NCI-H1092 (cell line): ENCODE data around the gene MORN5.

ENCODE experiments used
- DNase-seq: peaks from one replicate; lab custom pipeline; 2025; lab: John Stamatoyannopoulos, UW

The MORN5 gene

DNA sequence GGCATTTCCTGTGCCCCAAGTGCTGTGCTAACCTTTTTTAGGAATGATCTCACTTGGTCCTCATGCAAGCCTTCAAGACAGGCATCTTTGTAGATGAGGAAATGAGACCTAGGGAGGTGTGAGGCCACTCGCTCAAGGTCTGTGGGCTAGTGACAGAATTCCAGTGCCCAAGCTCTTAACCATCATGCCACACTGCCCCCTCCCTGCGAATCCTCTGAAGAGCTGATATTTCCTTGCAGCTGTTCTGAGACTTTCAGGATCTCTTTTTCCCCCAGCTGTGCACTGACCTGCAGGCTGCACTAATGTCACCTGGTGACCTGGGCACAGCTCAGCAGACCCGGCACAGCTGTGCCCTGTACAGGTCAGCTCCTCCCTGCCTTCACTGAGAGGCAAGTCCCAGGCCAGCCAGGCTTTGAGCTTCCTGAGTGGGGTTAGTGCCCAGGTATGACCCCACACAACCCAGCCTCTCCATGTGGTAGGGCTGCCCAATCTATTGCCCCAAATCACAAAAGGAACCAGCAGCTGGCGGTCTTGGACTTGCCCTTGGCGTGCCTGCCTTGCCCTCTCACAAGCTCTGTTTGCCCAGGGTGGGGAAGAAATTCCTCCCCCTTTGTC, 32.7 kb downstream of the MORN5 start:
- no peak for DNase-seq

DNA sequence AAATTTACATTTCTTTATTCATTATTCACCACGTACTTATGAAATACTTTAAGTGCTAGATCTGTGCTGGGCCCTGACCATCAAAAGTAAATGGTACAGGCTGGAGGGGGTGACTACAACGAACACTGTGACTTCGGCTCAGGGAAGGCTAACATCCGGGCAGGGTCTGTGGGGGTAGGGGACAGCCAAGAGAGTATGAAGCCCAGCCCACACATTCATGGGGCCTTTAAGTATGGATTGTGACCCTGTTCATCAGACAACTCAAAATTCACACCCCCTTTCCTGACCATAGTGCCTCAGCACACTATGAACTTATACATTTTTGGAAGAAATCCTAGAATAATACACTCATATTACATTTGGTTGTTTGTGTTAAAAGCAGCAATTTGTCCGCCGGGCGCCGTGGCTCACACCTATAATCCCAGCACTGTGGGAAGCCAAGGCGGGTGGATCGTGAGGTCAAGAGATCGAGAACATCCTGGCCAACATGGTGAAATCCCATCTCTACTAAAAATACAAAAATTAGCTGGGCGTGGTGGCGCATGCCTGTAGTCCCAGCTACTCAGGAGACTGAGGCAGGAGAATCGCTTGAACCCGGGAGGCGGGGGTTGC, 33.3 kb downstream of the MORN5 start:
- no peak for DNase-seq

DNA sequence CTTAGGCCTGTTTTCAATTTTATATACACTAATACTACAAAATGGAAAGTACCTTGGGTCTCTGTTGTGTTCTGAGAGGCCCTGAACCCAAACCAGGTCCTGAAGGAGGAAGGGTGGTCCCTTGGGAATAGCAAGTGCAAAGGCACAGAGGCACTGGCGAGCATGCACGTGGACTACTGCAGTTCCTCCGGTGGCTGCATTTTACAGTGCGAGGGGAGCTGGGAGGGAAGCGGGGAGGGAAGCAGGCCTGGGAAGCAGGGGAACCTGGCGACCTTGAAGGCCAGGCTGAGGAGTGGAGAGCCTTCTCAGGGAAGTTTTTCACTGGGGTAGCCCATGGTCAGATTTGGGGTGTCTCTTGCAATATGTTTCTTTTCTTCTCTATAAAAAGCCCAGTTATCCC, 33.9 kb downstream of the MORN5 start:
- DNase-seq, result no peak

DNA sequence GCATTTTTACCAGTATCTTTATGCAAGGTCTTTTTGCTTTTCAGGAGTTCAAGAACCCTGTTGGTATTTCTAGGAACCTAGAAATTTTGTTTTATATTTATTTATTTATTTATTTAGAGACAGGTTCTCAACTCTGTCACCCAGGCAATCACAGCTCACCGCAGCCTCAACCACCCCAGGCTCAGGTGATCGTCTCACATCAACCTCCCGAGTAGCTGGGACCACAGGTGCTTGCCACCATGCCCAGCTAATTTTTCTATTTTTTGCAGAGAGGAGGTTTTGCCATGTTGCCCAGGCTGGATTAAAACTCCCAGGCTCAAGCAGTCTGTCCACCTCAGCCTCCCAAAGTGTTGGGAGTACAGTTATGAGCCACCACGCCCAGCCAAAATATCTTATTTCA, 36.2 kb downstream of the MORN5 start:
- DNase-seq, result no peak

DNA sequence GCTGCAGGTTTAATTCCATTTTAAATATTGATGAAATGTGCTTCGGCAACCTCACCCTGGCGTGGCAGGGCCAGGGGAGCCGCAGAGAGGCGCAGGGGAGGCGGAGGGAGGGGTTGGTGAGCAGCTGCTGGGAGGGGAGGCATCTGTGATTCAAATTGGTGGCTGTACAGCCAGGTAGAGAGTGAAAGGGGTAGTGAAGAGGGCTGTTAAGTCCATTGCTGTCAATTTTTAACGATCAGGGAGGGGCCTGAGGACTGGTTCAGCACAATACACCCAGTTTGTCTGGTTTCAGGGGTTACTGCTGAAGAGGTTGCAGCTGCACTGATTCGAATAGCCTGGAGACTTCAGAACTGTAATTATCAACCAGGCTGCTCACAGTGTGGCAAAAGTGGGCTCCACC, 37.7 kb downstream of the MORN5 start:
- DNase-seq, result peak; percentile 72

DNA sequence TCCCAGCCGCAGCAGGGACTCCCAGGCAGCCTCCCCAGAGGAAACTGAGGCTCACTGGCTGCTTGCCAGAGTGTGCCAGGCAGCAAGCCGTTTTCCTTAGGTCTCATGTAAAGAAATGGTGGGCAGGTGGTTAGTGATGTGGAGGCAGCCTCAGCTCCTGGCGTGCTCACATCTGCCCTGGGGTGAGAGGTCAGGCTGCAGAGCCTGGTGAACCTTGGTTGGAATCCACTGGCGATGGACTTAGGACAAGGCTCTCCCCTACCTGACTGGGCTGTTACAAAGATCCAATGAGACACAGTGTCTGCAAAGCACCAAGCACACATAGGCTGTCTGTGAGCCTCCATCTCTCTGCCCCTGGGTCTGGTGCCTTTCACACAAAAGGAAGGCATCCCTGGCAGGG, 38.2 kb downstream of the MORN5 start:
- DNase-seq, result no peak

DNA sequence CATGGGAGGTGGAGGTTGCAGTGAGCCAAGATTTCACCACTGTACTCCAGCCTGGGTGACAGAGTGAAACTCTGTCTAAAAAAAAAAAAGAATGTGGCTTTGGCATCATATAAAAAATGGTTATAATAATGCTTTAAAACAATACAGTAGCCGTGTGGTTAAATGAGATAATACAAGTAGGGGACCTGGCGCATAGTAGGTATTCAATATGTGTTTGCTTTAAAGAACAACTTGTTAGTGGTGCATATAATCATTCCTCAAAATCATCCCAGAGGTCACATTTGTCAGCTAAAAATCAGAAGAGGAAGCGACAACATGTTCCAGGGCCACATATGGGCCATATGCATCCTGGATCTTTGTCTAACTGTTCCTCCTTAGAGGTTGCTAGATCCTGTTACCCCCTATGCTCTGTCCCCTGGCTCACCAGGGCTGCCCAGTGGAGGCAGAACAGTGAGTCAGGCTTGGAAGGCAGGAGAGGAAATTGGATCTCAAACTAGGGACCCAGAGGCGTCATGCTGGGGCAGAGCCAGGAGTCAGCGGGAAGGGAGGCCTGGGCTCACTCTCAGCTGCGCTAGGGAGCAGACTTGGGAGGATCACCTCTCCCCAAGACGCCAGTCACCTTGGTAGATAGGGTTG, 41.4 kb downstream of the MORN5 start:
- no peak for DNase-seq

DNA sequence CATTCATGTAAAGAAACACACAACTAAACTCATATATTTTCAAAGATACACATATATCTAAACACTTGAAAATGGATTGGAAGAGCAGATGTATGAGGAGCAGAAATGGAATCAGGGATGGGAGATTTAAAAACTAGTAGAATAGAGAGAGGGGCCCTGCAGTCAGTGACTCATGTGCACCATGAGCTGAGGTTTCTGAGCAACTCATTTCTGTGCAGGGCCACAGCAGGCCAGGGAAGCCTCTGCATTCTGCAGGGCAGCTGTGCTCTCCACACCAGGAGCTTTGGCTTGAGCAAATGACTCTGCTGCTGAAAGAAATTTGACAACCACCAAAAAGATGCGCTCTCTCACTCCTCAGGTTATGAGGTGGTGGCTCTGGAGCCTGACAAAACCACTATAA, 41.9 kb downstream of the MORN5 start:
- no peak for DNase-seq

DNA sequence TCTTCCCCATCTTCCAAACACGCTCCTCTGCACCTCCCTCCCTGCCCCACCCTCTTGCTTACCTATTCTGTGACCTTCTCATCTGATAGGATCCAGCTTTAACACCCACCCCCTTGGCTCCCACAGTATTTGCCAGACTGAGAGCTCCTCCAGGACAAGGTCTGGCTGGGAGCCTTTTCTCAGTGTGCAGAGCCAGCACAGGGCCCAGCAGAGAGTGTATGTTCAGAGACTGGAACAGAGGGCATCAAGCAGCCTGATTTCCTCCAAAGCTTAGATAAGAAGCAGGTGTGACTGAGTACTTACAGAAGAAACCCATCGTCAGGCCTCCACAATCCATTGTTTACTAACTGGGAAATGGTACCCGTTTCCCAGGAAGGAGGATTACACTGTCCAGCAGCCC, 42.4 kb downstream of the MORN5 start:
- DNase-seq, result no peak

DNA sequence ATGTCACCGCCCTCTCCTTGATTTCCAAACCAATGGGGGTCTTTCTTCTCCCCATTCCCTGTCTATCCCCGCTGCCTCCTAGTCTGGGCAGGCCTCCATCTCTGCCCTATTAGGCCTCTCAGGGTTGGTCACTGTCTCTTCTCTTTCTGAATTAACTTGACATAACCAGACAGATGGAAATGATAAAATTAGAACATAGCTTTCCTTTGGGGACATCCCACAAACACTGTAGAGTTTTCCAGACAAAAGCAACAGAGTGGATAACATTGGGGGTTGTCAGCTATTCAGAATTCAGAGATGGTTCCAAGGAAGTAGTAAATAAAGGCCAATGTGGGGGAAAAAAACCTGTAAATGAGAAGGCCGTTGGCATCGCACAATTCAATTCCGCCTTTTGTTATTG, 44.3 kb downstream of the MORN5 start:
- DNase-seq, result no peak

DNA sequence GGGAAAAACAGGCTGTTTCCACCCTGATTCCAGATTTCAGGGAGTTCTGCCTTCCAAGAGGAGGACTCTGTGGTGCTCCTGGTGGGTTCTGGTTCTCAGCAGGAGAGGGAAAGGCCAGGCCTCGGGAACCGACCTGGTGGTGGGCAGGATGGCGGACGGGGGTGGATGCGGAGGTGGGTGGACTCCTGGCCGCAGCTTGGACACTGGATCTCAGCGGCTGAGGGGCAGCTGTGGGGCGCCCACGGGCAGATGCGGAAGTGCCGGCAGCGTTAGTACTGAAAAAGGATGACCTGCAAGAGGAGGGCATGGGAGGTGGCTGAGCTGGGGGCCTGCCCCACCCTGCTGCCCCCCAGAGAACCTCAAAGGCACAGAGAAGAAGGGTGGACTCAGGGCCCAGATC, 44.8 kb downstream of the MORN5 start:
- no peak for DNase-seq

DNA sequence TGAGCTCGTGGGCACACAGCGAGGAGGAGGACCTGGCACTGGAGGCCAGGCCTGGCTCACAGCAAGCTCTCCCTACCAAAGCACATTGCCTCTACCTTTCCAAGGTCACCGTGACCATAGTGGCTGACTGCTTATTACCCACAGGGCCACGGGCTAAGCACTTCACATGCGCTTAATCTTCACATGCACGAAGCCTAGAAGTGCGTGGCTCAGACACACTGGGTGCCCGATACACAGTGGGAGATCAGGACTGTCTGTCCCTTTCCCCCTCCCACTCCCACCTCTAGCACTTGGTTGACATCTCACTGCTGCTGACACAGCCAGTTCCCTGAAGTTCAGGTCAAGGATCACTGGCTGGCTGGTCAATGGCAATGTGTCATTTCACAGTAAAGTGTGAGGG, 45.5 kb downstream of the MORN5 start:
- no peak for DNase-seq

DNA sequence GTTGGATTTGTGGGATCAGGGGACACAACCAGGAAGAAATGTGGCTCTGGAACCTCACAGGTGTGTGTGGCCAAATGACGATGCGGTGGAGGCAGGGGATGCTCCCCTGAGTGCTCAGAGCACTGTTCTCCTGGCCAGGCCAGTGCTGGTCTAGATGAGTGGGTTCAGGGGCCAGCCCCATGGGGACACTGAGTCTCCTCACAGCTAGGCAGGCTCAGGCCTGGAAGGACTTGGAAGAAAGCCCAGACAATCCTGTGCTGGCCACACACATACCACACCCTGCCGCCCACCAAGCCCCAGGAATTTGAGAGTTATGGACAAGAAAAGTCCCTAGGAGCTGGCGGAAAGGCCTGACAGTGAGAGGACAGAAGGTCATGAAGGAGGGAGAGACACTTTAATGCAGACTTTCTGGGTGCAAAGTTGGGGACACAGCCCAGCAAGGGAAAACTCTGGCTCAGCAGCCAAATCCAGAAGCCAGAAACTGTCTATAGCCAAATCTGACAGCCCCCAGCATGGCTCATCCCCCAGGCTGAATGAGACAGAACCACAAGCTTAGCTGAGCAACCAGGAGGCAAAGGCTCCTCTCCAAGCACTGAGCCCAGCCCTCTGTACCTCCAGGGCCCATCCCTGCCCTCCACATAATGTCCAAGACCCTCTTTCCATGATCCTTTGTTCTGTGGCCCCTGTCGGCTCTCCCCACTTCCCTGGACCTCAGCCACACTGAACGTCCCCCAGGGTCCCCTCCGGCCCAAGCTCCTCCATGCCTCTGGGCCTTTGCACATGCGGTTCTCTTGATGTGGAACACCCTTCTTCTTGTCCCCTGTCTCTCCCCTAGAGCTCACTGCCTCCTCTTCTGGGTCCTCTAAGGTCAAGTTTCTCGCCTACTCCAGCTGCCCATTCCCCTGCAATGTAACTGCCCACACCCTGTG, 46.7 kb downstream of the MORN5 start:
- DNase-seq, result no peak

DNA sequence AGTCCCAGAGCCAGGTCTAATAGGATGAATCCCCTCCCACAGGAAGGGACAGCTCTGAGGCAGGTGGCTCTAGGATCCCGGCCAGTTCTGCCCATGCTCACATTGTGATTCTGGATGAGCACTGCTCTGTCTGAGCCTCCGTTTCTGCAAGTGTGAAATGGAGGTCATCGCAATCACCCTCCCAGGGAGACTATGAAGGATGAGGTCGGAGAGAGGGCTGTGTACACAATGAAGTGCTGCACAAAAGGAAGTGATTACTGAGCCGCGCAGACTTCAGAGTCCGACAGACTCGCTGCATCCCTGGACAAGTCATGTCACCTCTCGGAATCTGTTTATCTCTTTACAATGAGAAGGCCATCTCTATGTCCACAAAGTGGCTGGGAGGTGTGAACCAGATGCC, 47.4 kb downstream of the MORN5 start:
- no peak for DNase-seq

DNA sequence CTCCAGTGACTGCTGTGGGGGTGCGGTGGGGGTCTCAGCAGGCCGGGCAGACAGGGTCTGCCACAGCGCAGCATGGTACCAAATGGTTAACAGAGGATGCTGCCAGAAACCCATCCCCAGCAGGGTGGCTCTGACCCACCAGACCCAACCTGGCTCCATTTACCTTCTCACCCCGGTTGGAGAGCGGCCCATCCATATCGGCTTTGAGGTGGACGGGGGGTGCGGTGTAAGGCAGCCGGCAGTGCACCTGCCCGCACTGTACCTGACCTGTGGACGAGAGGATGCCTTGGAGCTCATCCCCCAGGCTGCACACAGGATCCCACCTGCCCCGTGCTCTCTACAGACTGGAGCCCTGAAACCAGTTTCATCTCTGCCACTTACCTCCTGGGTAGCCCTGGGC, 49.7 kb downstream of the MORN5 start:
- DNase-seq, result no peak

DNA sequence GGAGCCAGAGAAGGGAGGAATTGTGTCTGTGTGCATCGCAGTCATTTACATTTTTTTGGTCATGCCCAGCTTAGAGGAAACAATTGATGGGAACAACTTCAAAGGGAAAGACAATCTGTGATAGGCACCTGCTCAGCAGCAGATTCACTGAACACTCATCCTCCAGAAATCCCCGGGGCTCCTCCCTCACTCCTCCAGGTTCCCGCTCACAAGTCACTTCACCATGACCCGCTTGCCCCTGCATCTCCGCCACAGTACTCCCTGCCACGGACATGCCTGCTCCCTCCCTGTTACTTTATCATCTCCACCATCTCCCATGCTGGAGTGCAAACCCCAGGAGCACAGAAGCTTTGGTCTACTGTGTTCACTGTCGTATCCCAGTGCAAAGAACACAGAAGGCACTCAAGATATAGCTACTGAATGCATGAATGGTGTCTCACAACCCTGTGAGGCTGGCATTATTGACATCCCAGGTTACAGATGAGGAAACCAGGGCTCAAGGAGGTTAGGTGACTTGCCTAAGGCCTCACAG, 52.8 kb downstream of the MORN5 start:
- DNase-seq, result no peak

DNA sequence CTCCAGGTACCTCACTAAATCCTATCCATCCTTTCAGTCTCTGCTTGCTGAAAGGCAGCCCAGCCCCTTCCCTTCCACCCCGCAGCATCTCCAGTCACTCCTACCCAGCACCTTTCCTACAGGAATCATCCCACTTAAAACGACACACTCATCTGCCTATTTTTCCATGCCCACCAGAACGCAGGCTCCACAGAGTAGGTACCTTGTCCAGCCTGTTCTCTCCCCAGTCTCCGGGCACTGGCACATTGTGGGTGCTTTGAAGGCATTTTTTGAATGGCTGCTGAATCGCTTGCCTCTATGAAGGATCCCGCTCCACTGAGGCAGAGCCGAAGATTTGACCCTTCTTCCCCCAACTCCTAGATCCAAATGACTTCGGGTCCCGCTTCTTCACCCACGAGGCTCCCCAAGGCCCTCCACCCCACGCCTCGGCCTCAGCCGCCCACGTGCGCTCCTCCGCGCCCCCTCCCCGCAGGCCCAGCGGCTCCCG, 53.4 kb downstream of the MORN5 start:
- DNase-seq, result no peak

DNA sequence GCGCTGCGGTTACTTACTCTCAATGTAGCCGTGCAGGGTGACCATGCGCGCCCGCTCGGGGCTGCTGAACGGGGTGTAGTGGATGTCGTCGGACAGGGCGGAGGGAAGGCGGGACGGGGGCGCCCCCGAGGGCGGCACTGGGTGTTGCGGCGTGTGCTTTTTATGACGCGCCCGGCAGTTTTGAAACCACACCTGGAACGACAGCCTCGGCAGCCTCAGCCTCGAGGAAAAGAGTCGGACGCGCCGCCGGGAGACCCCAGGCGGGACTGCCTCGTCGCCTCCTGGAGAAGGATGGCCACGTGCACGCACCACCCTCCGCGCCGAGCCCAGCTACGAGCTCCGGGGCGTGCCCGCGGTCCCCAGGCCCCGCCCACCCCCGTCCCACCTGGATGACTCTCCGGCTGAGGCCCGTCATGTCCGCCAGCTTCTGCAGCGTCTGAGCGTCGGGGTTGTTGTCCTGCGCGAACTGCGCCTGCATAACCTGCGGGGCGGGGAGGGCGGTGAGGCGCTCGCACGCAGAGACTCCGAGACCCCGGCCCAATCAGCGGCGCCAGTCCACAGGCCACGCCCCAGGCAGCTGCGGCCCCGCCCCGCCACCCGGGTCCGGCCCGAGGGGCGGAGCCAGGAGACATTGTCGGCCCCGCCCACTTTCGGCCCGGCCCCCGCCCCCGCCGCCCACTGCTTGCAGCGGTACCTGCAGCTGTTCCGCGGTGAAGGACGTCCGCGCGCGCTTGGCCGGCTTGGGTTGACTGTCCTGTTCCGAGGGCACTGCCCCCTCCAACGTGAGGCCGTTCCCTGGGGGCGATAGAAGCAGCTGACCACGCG, 54.1 kb downstream of the MORN5 start:
- peak; percentile 74 for DNase-seq

DNA sequence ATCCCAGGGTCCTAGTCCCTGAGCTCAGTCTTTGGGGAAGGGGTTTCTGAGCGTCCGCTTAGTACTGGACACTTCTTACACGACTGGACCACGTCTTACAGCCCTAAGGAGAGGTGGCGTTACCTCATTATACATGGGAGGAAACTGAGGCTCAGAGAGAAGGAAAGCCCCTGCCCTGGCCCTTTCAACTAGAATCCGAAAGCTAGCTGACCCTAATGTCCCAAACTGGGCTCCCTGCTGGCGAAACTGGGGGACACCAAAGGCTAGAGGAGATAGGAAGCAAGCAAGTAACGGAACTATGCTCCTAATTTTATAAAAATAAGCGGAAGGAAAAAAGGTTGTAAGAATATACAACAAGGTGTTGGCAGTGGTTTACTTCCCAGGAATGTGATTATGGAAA, 54.8 kb downstream of the MORN5 start:
- DNase-seq, result no peak

DNA sequence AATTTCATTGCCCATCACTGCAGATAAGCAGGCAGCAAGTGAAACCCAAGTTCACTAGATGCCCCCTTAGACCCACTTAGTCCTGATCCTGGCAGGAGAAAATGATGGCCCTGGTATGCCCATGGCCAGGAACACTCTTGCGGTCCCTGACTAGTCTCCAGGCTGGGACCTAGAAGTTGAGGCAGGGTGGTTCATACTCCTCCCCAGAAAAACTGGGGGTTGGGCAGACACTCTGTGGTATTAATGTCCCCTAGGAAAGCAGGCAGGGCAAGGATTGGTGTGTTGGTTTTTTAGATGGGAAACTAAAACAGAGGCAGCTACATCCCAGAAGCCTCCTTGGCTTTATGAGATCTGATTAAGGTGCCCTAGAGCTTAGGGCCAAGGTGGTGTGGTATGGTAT, 56.0 kb downstream of the MORN5 start:
- no peak for DNase-seq

DNA sequence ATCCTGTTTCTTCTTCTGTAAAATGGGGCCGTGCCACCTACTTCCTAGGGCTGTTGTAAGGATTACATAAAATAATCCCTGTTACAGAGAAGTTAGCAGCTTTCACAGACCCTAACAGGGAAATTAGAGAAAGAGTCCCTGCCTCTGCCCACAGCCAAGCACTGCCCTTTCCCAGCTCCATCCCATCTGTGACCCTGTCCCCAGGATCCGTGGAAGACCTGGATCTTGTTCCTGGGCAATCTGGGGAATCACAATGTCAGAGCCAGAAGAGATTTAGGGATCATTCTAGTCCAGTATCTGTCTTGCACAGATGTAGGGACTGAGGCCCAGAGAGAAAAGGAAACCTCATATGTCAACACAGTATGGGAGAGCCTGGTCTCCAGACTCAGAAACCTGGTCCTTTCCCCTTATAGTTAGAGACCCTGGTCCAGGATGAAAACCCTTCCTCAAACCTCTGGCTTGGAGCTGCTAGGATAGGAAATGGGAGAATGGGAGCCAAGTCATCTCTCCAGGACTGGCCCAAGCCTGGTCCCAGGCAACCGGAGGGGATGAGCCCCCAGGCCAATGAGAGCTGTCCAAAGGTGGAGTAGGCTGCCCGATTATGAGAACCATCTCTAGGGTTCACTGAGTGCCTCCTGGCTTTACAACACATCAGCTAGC, 56.6 kb downstream of the MORN5 start:
- DNase-seq, result no peak
